ENCODE results near the gene SMIM43.

DNA sequence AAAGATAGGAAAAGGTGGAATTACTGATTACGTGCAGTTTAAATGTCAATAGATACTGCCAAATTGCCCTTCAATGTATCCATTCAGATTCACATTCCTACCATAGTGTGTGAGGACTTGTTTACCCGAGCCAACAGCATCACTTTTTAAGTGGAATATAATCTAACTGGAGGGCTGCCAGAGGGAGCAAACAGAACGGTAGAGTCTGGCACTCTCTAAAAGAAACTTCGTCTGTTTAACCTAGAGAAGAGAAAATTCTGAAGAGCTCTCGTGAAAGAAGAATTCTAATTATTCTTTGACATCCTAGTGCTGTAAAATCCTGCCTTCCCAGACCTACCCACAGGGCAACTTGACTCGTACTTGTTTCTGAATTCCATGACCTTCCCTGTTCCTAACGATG lies 23.2 kb downstream of the SMIM43 start:
- TF ChIP-seq POLR2AphosphoS5 (IDR thresholded peaks at IDR 0.05; ENCODE audit: low read depth) (no peak), REST (IDR thresholded peaks at IDR 0.05; ENCODE audit: insufficient replicate concordance, low read depth) (no peak)
- TF ChIP-seq, protein P1, sequence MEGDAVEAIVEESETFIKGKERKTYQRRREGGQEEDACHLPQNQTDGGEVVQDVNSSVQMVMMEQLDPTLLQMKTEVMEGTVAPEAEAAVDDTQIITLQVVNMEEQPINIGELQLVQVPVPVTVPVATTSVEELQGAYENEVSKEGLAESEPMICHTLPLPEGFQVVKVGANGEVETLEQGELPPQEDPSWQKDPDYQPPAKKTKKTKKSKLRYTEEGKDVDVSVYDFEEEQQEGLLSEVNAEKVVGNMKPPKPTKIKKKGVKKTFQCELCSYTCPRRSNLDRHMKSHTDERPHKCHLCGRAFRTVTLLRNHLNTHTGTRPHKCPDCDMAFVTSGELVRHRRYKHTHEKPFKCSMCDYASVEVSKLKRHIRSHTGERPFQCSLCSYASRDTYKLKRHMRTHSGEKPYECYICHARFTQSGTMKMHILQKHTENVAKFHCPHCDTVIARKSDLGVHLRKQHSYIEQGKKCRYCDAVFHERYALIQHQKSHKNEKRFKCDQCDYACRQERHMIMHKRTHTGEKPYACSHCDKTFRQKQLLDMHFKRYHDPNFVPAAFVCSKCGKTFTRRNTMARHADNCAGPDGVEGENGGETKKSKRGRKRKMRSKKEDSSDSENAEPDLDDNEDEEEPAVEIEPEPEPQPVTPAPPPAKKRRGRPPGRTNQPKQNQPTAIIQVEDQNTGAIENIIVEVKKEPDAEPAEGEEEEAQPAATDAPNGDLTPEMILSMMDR (IDR thresholded peaks at IDR 0.05; ENCODE audit: insufficient read depth, low read length) = no peak

Measured in HL-60 (cell line).